Motor neuron (in vitro differentiated cells): ENCODE measurements around the gene ZCCHC2. TPM values are rescaled to one million over a fixed set of nuclear protein-coding genes. Genes with fewer than 3 reads are reported as not detected.

ENCODE experiments used
- ATAC-seq, 8 experiments: fragments of 200-7000 bp; cut with Tn5 transposase; replicated peaks in 6 of 8; 2 replicates each; pipeline ENCODE4 v1.8.0; 2021; ENCODE audit warnings: mild to moderate bottlenecking in 8 of 8, moderate library complexity in 8 of 8
- H3K27ac ChIP-seq, 2 donors: fragments of 250-450 bp; sonication (Bioruptor Pico); 2 replicates each; pipeline ENCODE4 v1.9.0; 2021; ENCODE audit warnings: antibody characterized with exemption in 2 of 2, mild to moderate bottlenecking in 2 of 2, moderate library complexity in 1 of 2
- H3K4me1 ChIP-seq, 2 donors: fragments of 250-450 bp; sonication (Bioruptor Pico); replicated peaks in 1 of 2; 2 replicates each; pipeline ENCODE4 v1.6.1; 2021; ENCODE audit warnings: antibody characterized with exemption in 2 of 2, mild to moderate bottlenecking in 2 of 2, moderate library complexity in 1 of 2
- H3K4me3 ChIP-seq, 5 donors: fragments of 250-450 bp; sonication (Bioruptor Pico); 2 replicates each; pipeline ENCODE4 v1.9.0; 2021; ENCODE audit warnings: antibody characterized with exemption in 5 of 5, mild to moderate bottlenecking in 5 of 5, moderate library complexity in 4 of 5
- WGBS, 10 experiments: fragments of 450-650 bp; shearing (Covaris generic); methylation state at CpG; one replicate each; pipeline ENCODE4 v1.0.0; 2022; 5-methylcytosine and 5-hydroxymethylcytosine counted together
- in situ Hi-C, 9 experiments: fragments of 400-800 bp; cut with MboI; loops; one replicate each; pipeline ENCODE4 v1.15.0; 2021; ENCODE audit warnings: low sequenced_read_pairs in 9 of 9, low pct_unique_long_range_greater_than_20kb in 2 of 9; ENCODE audit not compliant: unreplicated experiment in 9 of 9
- total RNA-seq, 8 experiments: library from RNA; unstranded; fragments of 300-600 nt; gene quantifications; 2 replicates each; pipeline versions ENCODE4 v1.2.3 to v1.2.4, GENCODE V29; 2022

The ZCCHC2 gene
- total RNA-seq, 8 experiments from 2014 or later: 6.0 to 18.2 (median 12.0) TPM

GRCh38 chr18:62498616-62499262, 24.1 kb upstream of the ZCCHC2 start:
- Histone ChIP-seq H3K4me3 (no peak overlapping the region), H3K27ac (no peak overlapping the region), H3K4me1 (no peaks in the 10 kb centered on the region)
- no peak for ATAC-seq
- in situ Hi-C loops: no loop called here
- 42 to 100% (median 96%) methylated on average over 2 to 6 of the region's 7 CpGs; no CpG with 5 or more reads in 4 of the 10 experiments for WGBS, 10 experiments

- 72 to 100% (median 84%) methylated on average over 2 to 6 of the region's 10 CpGs; no CpG with 5 or more reads in 7 of the 10 experiments for whole genome bisulfite sequencing, 10 experiments
- no peak for ATAC-seq
- in situ Hi-C loops: no loop called here
- Histone ChIP-seq H3K27ac (no peak overlapping the region), H3K4me3 (no peak overlapping the region), H3K4me1 (no peaks in the 10 kb centered on the region)
These were observed 23.6 kb upstream of the ZCCHC2 start for GRCh38 chr18:62499263-62499650.

- Histone ChIP-seq H3K27ac (no peak overlapping the region), H3K4me3 (no peak overlapping the region), H3K4me1 (no peaks in the 10 kb centered on the region)
- in situ Hi-C loops: no loop called here
- ATAC-seq: no peak
- WGBS, 10 experiments: 17 to 100% (median 73%) methylated on average over 1 of the region's 1 CpG; no CpG with 5 or more reads in 4 of the 10 experiments
These were observed 22.7 kb upstream of the ZCCHC2 start for GRCh38 chr18:62500174-62500573.

GRCh38 chr18:62500966-62501591, 21.7 kb upstream of the ZCCHC2 start:
- H3K4me1 ChIP-seq: no peaks in the 10 kb centered on the region
- H3K4me3 ChIP-seq: no peak overlapping the region
- no peak for ATAC-seq
- no peak overlapping the region for H3K27ac ChIP-seq
- in situ Hi-C loops: no loop called here

GRCh38 chr18:62505669-62506494, 16.9 kb upstream of the ZCCHC2 start:
- peak in 2 of 8 experiments; percentile 29 to 42 for ATAC-seq
- WGBS, 10 experiments: 42 to 97% (median 78%) methylated on average over 1 to 7 of the region's 8 CpGs
- Histone ChIP-seq H3K4me1 (no peaks in the 10 kb centered on the region), H3K4me3 (no peak overlapping the region), H3K27ac (no peak overlapping the region)
- in situ Hi-C loops: no loop called here

GRCh38 chr18:62506495-62507143, 16.2 kb upstream of the ZCCHC2 start:
- in situ Hi-C loops: no loop called here
- H3K4me3 ChIP-seq: no peak overlapping the region

GRCh38 chr18:62509779-62510178, 13.0 kb upstream of the ZCCHC2 start:
- in situ Hi-C loops: no loop called here
- no peak for ATAC-seq
- 78 to 100% (median 90%) methylated on average over 1 of the region's 1 CpG; no CpG with 5 or more reads in 1 of the 10 experiments for WGBS, 10 experiments
- H3K27ac ChIP-seq: no peak overlapping the region
- H3K4me1 ChIP-seq: no peaks in the 10 kb centered on the region
- no peak overlapping the region for H3K4me3 ChIP-seq

More at GRCh38 chr18:62506495-62507143, 16.2 kb upstream of the ZCCHC2 start:
- 60 to 100% (median 91%) methylated on average over 2 to 6 of the region's 7 CpGs for WGBS, 10 experiments
- ATAC-seq: no peak
- H3K27ac ChIP-seq: no peak overlapping the region
- H3K4me1 ChIP-seq: no peaks in the 10 kb centered on the region

GRCh38 chr18:62510789-62511188, 12.0 kb upstream of the ZCCHC2 start:
- no peak overlapping the region for H3K27ac ChIP-seq
- H3K4me3 ChIP-seq: no peak overlapping the region
- ATAC-seq: peak in 4 of 8 experiments; percentile 39 to 100 (median 95)
- in situ Hi-C loops: no loop called here
- H3K4me1 ChIP-seq: no peaks in the 10 kb centered on the region
- WGBS, 10 experiments: 0 to 100% (median 86%) methylated on average over 1 to 2 of the region's 2 CpGs; no CpG with 5 or more reads in 1 of the 10 experiments

- 8 to 100% (median 53%) methylated on average over 1 of the region's 1 CpG for WGBS, 10 experiments
- in situ Hi-C loops: no loop called here
- no peaks in the 10 kb centered on the region for H3K4me1 ChIP-seq
- no peak overlapping the region for H3K4me3 ChIP-seq
- ATAC-seq: no peak
- H3K27ac ChIP-seq: no peak overlapping the region
These were observed 10.3 kb upstream of the ZCCHC2 start for GRCh38 chr18:62512532-62512931.

- Histone ChIP-seq H3K27ac (no peak overlapping the region), H3K4me1 (no peaks in the 10 kb centered on the region), H3K4me3 (no peak overlapping the region)
- 13 to 83% (median 52%) methylated on average over 1 to 2 of the region's 2 CpGs for WGBS, 10 experiments
- no peak for ATAC-seq
- in situ Hi-C loops: no loop called here
These were observed 9.8 kb upstream of the ZCCHC2 start for GRCh38 chr18:62512996-62513395.

GRCh38 chr18:62514570-62514969, 8.3 kb upstream of the ZCCHC2 start:
- no peak for ATAC-seq
- in situ Hi-C loops: no loop called here
- Histone ChIP-seq H3K27ac (no peak overlapping the region), H3K4me3 (no peak overlapping the region), H3K4me1 (no peaks in the 10 kb centered on the region)

GRCh38 chr18:62516242-62516641, 6.6 kb upstream of the ZCCHC2 start:
- Histone ChIP-seq H3K27ac (no peak overlapping the region), H3K4me1 (no peaks in the 10 kb centered on the region), H3K4me3 (no peak overlapping the region)
- WGBS, 10 experiments: 29 to 100% (median 78%) methylated on average over 1 of the region's 1 CpG; no CpG with 5 or more reads in 1 of the 10 experiments
- no peak for ATAC-seq
- in situ Hi-C loops: no loop called here
